WERI-Rb-1 (cell line): Measurements from ENCODE around the gene PTPRS.

Experiments
- DNase-seq: peaks from one replicate; pipeline ENCODE4 v3.0.0-alpha.2; 2020
- H3K27ac ChIP-seq: fragments of 250-450 bp; sonication (Bioruptor Pico); 2 replicates; pipeline ENCODE4 v1.5.1; 2020; ENCODE audit warnings: mild to moderate bottlenecking, moderate library complexity
- H3K27me3 ChIP-seq: fragments of 250-450 bp; sonication (Bioruptor Pico); 2 replicates; pipeline ENCODE4 v1.5.1; 2021; ENCODE audit warnings: mild to moderate bottlenecking, low read depth, moderate library complexity; ENCODE audit not compliant: insufficient read depth, severe bottlenecking
- H3K36me3 ChIP-seq: fragments of 250-450 bp; sonication (Bioruptor Pico); 2 replicates; pipeline ENCODE4 v1.5.1; 2020; ENCODE audit warnings: mild to moderate bottlenecking, moderate library complexity
- H3K4me3 ChIP-seq: 2 replicates; pipeline ENCODE4 v1.5.1; 2011; ENCODE audit warnings: low read depth, mild to moderate bottlenecking, control low read depth, low read length
- H3K9me3 ChIP-seq: fragments of 250-450 bp; sonication (Bioruptor Pico); 2 replicates; pipeline ENCODE4 v1.5.1; 2021; ENCODE audit warnings: mild to moderate bottlenecking, moderate library complexity; ENCODE audit not compliant: severe bottlenecking
- TF ChIP-seq, protein P1 (sequence below): IDR thresholded peaks from 2 replicates; pipeline ENCODE4 v1.5.1; 2011; ENCODE audit warnings: low read depth, mild to moderate bottlenecking, control low read depth, inconsistent platforms, low read length

Gene PTPRS

DNA sequence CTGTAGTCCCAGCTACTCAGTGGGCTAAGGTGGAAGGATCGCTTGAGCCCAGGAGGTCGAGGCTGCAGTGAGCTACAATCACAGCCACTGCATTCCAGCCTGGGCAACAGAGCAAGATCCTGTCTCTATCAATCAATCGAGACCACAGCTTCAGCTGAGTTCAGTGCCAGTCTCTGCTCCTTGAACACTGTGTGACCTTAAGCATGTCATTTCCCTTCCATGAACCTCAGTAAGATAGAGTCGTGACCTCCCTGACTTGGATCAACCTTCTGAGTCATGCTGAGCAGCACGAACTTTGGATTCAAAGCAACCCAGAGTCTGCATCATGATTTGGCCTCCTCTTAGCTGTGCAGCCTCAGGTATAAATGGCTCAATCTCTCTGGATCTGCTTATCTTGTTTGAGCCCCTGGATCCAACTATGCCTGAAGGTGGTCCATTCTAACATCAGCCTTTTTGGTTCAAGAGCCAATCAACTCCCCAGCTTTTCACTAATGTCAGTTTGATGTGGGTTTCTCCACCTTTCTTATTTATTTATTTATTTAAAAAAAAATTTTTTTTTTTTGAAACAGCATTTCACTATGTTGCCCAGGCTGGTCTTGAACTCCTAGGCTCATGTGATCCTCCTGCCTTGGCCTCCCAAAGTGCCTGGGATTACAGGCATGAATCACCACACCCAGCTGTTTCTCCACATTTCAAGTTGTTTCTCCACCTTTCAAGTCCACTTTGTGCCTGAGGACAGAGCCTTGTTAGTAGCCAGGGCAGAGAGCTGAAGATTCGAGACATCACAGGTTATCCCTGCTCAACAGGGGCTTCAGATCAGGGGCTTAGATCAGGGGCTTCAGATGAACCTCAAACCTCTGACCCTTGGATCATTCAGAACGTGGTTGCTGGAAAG lies 26.4 kb downstream of the PTPRS start:
- no peaks in the 10 kb centered on the region for H3K9me3 ChIP-seq
- H3K27ac ChIP-seq, result no peak overlapping the region
- no peaks in the 10 kb centered on the region for H3K27me3 ChIP-seq
- peaks cover 3% of the 10 kb centered on the region for H3K36me3 ChIP-seq
- no peak for DNase-seq
- TF ChIP-seq, protein P1, sequence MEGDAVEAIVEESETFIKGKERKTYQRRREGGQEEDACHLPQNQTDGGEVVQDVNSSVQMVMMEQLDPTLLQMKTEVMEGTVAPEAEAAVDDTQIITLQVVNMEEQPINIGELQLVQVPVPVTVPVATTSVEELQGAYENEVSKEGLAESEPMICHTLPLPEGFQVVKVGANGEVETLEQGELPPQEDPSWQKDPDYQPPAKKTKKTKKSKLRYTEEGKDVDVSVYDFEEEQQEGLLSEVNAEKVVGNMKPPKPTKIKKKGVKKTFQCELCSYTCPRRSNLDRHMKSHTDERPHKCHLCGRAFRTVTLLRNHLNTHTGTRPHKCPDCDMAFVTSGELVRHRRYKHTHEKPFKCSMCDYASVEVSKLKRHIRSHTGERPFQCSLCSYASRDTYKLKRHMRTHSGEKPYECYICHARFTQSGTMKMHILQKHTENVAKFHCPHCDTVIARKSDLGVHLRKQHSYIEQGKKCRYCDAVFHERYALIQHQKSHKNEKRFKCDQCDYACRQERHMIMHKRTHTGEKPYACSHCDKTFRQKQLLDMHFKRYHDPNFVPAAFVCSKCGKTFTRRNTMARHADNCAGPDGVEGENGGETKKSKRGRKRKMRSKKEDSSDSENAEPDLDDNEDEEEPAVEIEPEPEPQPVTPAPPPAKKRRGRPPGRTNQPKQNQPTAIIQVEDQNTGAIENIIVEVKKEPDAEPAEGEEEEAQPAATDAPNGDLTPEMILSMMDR, result no peak
- no peak overlapping the region for H3K4me3 ChIP-seq

DNA sequence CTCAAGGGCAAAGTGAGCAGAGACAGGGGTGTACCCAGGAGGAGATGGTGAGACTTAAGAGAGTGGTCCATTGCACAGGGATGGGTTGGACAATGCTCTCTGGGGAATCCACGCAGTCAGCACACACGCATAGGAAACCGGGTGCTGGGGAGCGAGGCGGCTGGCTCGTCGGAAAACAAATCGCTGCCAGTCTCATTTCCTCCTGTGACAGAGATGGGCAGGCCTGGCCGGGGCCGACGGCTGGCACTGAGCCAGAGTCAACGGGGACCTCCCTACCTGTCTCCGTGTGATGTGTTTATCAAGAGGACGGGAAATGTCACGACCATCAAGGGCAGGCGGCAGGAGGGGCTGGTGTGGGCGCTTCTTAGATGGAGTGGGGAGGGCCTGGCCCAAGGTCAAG lies 27.3 kb downstream of the PTPRS start:
- no peak overlapping the region for H3K4me3 ChIP-seq
- peaks cover 3% of the 10 kb centered on the region for H3K36me3 ChIP-seq
- TF ChIP-seq, protein P1, result no peak
- no peaks in the 10 kb centered on the region for H3K9me3 ChIP-seq
- DNase-seq, result no peak
- H3K27me3 ChIP-seq, result no peaks in the 10 kb centered on the region
- H3K27ac ChIP-seq, result no peak overlapping the region

DNA sequence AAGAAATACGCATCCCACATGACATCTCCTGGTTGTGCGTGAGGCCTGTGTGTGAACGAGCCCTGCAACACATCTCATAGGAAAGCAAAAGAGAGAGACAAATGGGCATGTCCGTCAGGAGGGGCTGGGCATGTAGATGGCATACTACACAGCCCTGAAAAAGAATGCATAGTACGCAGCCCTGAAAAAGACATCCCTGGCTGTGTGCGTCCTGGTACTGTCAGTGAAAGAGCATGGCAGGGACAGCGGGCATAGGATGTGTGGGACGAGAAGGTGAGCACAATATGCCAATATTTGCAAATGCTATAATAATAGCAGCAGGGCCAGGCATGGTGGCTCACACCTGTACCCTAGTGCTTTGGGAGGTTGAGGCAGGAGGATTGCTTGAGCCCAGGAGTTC lies 28.6 kb downstream of the PTPRS start:
- Histone ChIP-seq H3K27ac (no peak overlapping the region), H3K4me3 (no peak overlapping the region), H3K27me3 (no peaks in the 10 kb centered on the region), H3K36me3 (peaks cover 3% of the 10 kb centered on the region), H3K9me3 (no peaks in the 10 kb centered on the region)
- no peak for DNase-seq
- TF ChIP-seq, protein P1, result no peak

DNA sequence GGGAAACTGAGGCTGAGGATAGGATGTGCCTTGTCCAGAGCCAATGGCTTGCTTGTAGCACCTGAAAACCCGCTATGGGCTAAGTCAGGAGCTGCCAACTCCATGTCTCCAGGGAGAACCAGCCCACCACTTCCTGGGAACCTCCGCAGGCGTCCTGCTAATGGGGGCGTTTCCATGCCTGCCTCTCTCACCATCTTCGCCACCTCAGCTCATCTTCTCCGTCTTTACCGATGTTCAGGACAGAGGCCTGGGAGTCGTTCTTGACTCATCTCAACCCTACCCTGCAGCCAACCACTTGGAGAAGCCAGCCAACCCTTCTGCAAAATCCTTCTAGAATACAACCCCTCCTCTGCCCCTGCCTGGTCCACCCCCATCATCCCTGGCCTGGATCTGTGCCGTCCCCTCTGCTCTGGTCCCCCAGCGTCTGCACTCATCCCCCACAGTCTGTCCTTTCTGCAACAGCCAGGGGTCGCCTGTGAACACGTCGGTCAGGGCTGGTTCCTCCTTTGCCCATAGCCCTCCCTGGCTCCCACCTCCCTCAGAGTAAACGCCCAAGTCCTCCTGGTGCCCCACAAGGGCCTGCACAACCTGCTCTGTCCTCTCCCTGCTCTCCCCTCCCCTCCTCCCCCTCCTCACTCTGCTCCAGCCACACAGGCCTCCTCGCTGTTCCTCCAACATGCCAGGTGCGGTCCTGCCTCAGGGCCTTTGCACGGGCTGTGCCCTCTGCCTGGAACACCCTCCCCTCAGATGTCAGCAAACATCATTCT lies 31.0 kb downstream of the PTPRS start:
- no peak for DNase-seq
- Histone ChIP-seq H3K27me3 (no peaks in the 10 kb centered on the region), H3K36me3 (peaks cover 3% of the 10 kb centered on the region), H3K27ac (no peak overlapping the region), H3K9me3 (no peaks in the 10 kb centered on the region), H3K4me3 (no peak overlapping the region)
- TF ChIP-seq, protein P1, result no peak

DNA sequence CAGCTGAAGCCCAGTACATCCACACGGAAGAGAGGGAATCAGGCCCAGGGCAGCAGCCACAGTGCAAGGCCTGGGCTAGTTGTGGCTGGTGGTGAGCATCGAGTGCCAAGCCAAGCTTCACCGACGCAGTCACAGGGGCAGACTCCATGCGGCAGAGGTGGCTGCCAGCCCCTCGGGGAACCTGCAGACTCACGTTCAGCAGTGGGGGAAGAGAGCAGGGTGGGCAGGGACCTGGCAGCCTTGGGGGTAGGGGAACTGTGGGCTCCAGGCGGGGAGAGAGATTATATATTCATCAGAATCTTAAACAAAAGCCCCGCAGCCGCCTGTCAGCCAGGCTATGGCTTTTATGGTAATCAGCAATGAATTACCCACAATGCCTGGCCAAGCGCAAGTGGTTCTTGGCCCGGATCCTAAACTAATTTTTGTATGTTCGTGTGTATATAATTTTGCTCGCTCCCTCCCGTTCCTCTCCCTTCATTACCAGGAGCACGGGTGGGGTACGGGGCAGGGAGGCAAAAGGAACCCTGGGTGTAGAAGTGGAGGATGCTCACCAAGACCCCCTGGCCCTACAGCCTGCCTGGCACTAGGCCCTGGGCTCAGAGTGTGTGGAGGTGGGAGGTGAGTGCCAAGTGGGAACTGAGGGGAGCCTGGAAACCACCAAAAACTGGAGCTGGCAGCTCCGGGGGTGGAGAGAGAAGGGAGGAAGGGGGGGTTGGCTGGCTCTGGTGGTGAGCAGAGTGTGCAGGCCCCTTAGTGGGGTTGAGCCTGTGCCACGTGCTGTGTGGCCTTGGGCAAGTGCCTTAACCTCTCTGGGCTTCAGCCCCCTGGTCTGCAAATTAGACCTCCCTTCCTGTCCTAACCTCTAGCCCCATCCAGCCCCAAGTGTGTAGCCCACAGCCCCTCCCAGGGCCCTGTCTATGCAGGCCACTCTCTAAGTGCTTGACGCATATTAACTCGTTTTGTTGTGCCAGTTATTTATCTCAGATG lies 31.9 kb downstream of the PTPRS start:
- Histone ChIP-seq H3K27me3 (no peaks in the 10 kb centered on the region), H3K4me3 (no peak overlapping the region), H3K9me3 (no peaks in the 10 kb centered on the region), H3K36me3 (peaks cover 3% of the 10 kb centered on the region), H3K27ac (no peak overlapping the region)
- TF ChIP-seq, protein P1, result no peak
- no peak for DNase-seq
